GM21360 (cell line): Measurements from ENCODE around the gene PSORS1C2.
"Not testable (repeated sequence)": the region's sequence is repeated elsewhere in the genome, so short reads cannot be mapped to it uniquely, and the experiment has no call there.

Experiments
- ATAC-seq: cut with Tn5 transposase; IDR thresholded peaks from one replicate; pipeline ENCODE4 v1.9.1; 2021; ENCODE audit warnings: mild to moderate bottlenecking, moderate library complexity; ENCODE audit not compliant: unreplicated experiment

Gene PSORS1C2

GRCh38 chr6:31168606-31169005, 29.7 kb upstream of the PSORS1C2 start:
- no peak for ATAC-seq

- no peak for ATAC-seq
Observed at GRCh38 chr6:31165986-31166385, 27.1 kb upstream of the PSORS1C2 start.

GRCh38 chr6:31165064-31165832, 26.4 kb upstream of the PSORS1C2 start:
- peak; percentile 50 for ATAC-seq

GRCh38 chr6:31164475-31165063, 25.7 kb upstream of the PSORS1C2 start:
- ATAC-seq = not testable (repeated sequence)

- no peak for ATAC-seq
Observed at GRCh38 chr6:31163922-31164321, 25.1 kb upstream of the PSORS1C2 start.

- no peak for ATAC-seq
Observed at GRCh38 chr6:31162463-31163165, 23.7 kb upstream of the PSORS1C2 start.

GRCh38 chr6:31161216-31162126, 22.6 kb upstream of the PSORS1C2 start:
- ATAC-seq = no peak

- no peak for ATAC-seq
Observed at GRCh38 chr6:31158863-31159855, 20.3 kb upstream of the PSORS1C2 start.

GRCh38 chr6:31158140-31158862, 19.4 kb upstream of the PSORS1C2 start, which contains the start of gene TCF19:
Gene TCF19, plus strand, starts transcription at chr6:31158589. Its CDS starts 881 bp downstream, at chr6:31159470.
- peak; percentile 65 for ATAC-seq

GRCh38 chr6:31157513-31158139, 18.8 kb upstream of the PSORS1C2 start, which contains the start of gene CCHCR1:
Gene CCHCR1, minus strand, starts transcription at chr6:31157802. Its CDS starts 202 bp downstream, at chr6:31157600.
- no peak for ATAC-seq

GRCh38 chr6:31156641-31157040, 17.8 kb upstream of the PSORS1C2 start:
- no peak for ATAC-seq

- no peak for ATAC-seq
Observed at GRCh38 chr6:31154436-31154835, 15.6 kb upstream of the PSORS1C2 start.

- ATAC-seq = no peak
Observed at GRCh38 chr6:31152781-31153180, 13.9 kb upstream of the PSORS1C2 start.

GRCh38 chr6:31149827-31150447, 11.1 kb upstream of the PSORS1C2 start:
- ATAC-seq = no peak

- no peak for ATAC-seq
Observed at GRCh38 chr6:31145386-31145785, 6.5 kb upstream of the PSORS1C2 start.

GRCh38 chr6:31144970-31145340, 6.1 kb upstream of the PSORS1C2 start:
- no peak for ATAC-seq

- no peak for ATAC-seq
Observed at GRCh38 chr6:31144296-31144969, 5.6 kb upstream of the PSORS1C2 start.
